8988T (cell line): ENCODE results near the gene LHFPL2.

Experiments used
- DNase-seq: peaks from one replicate; pipeline ENCODE4 v3.0.0; 2011

LHFPL2 gene

DNA sequence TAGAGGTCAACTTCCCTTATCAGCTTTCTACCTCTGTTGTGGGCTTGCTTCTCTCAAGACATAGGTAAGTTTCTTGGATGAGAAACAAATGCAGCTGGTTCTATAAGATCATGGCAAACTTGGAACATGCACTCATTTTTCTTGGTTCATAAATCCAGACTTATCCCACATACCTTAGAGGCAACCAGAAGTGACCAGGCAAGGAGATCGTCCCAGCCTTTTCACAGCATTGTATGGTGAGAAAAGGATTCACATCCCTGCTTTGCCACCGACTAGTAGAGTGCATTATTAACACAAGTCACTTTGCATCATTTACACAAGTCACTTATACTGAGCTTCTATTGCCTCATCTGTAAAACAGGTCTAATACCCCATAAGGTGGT, 35.4 kb downstream of the LHFPL2 start:
- no peak for DNase-seq

DNA sequence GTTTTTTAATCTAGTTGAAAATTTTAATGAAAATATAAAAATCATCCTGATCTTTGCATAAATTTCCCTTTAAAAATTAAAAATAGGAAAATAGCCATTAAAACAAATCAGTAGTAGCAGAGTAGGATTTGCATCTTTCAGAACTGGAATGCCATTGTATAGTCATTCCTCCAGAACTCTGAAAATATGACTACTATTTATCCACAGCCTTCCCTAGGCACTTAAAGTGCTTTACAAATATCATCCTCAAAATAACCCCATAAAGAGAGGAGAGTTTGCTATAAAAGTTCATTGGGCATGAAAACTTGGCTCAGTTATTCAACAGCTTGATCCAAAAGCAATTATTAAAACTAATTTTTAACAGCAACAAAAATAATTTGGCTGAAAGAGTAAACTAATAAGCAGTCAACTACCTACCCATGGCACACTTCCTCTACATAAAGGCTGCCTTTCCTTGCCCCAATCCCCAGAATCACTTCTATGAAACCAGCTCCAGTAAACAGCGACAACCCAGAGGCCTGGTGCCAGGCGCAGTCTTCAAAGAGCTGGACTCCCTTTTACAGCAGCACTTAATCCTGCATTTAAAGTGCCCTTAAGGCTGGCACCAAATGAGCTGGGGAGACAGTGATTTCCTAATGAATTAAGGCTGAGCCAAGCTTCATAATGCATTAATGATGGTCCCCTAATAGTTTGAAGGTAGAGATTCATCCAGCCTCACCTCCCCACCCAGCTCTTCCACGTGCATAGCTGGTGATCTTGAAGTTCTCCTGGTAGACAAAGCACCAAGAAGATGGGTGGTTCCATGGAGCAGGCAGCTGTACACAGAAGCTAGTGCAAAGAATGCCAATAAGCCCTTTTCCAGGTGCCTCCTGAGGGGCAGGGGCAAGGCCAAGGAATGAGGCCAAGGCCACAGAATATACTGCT, 36.1 kb downstream of the LHFPL2 start:
- no peak for DNase-seq

DNA sequence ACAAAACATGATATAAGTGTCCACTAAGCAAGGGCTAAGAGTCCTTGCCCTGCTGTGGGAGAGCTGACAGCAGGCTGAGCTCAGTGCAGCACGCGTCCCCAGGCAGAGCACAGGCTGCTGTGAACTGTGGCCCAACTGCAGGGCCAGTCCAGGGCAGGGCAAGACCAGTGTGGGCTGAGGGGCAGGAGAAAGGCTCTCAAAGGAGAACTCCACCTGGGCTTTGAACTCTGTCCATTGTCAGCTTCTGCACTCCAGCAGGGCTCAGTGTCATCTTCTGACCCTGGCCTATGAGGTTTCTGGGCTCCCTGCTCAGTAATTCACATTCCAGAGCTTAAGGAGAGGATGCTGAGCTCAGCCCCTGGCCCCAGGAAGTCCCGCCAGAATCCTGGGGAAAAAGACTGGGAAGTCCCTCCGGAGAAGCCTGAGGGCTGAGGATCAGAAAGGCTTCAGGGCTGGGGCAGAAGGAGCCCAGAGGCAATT, 37.4 kb downstream of the LHFPL2 start:
- no peak for DNase-seq

DNA sequence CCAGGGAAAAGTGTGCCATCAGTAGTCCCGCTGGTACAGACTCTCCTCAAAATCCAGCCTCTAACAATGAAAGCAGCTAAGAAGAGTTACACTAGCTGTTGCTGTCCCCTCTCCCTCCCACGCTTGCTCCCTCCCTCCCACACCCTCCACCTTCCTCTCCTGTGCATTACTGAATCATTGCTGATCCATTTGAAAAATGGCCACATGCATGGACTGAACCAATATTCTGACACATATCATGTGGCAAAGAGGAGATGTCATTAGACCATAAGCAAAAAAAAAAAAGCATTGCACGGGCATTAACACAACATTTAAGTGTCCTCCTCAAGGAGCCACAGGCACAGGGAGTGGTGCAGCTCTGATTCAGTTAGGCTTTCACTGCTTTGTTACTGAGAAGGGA, 37.9 kb downstream of the LHFPL2 start:
- no peak for DNase-seq

DNA sequence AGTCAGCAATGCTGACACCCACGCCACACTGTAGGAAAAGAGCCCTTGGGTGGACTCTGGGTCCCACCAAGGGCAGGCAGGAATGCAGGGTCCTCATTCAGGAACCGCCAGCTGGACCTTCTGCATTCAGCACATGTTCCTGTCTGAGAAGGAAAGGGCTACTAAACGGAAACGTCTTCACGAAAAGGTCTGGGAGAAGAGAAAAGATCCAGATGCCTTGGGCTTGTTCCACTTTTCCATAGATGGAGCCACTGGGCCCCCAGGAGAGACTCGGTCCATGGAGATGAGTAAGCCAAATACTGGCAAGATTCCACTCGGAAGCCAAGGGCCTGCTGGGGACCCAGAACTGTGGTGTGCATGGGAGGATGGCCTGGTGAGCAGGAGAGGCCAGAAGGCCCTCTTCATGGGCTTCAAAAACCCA, 38.4 kb downstream of the LHFPL2 start:
- no peak for DNase-seq

DNA sequence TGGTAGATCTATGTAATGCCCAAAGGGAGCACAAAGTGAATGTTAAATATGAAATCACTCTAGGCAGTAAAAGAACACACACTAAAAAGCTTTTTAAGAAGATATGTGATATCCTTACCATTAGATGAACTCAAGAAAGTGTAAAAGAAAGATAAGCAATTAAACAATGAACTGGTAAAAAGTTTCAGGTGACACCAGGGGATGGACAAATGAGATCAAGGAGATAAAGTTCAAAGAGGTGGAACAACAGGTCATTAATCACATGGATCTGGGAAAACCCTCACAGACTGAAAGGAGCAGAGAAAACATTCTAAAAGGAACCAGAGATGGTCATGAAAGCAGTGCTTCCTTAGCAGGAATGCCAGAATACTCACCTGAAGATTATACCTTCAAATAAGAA, 40.7 kb downstream of the LHFPL2 start:
- no peak for DNase-seq

DNA sequence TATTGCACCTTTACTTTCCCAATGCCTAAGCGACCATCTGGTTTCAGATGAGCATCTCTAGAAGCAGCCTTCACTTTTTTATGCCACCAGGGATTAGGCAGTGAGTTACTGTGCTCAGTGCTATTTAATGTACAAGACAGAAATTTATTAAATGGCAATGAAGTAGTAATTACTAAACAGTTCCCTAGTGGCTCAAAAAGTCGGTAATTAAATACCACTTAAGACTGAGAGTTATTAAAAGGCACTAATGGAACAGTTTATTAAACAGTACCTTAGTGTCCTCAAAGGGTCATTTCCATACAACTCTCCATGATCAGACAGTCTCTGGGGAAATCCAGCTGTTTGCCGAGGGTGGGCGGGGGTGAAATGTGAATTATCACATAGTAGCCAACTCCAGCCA, 42.3 kb downstream of the LHFPL2 start:
- no peak for DNase-seq

DNA sequence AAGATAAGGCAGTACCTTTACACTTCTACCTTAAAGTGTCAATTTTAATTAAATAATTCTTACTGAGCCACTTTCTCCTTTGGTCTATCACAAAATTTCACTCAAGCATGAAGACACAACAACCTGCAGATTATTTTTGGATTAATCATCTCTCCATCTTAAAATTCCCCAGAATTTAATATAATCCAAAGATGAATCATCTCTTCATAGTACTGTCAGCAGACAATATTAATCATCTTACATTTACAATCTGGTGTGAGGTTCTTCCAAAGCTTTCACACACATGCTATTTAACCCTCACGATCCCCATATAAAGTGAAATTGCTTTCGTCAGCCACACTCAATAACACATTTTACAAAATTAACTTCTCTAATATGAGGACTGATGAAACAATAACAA, 43.0 kb downstream of the LHFPL2 start:
- no peak for DNase-seq

DNA sequence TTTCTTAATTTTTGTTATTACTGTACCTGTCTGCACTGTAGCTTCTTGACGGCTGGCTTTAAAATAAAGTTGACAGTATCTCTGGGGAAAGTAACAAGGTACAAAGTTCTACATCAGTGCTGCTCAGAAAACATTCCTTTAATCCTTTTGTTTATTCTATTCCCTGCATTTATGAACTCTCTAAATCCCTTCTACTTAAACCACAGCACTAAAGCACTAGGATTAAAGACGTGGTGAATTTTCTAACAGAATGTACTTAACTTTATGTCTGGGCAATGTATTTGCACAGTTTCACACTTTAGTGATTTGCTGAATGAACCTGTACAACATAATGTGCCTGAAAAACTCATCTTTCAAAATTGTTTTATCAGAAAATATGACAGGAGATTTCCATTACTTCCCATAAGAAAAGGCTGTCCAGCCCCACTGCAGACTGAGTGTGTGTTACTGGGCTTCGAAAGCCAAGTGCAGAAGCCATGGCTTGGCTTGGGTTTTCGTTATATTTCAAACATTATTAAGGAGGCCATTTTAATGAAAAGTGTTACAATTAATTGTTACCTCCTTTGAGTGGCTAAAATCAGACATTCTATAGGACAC, 43.8 kb downstream of the LHFPL2 start:
- no peak for DNase-seq

DNA sequence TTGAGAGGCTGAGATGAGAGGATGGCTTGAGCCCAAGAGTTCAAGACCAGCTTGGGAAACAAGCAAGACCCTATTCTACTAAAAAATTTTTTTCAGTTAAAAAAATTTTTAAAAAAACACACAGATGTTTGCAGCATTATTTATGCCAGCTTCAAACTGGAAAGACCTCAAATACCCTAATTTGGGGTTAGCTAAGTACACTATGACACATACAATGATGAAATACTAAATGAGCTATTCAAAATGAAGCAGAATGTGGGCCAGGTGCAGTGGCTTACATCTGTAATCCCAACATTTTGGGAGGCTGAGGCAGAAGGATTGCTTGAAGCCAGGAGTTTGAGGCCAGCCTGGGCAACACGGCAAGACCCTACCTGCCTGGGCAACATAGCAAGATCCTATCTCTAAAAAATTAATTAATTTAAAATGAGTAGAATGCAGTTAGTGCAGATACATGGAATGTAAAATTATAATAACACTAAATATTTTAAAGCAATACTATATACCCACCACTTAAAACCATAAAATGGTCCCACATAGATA, 44.9 kb downstream of the LHFPL2 start:
- no peak for DNase-seq

DNA sequence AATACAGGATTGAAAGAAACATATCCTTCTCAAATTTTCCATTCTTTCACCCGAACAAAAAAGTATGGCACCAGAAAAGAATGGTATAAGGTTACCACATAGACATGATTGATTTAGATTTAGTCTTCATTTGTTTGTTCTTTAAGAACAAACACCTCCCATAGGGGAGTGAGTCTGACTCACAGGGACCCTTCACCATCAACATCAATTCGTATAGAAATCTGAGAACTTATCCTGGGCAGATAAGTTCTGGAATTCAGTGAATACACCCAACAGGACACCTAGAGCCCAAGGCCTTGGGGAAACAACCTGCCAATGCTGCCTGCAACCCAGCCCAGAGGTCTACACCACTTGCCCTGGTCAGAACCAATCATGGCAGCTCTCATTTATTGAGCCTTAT, 46.2 kb downstream of the LHFPL2 start:
- no peak for DNase-seq

DNA sequence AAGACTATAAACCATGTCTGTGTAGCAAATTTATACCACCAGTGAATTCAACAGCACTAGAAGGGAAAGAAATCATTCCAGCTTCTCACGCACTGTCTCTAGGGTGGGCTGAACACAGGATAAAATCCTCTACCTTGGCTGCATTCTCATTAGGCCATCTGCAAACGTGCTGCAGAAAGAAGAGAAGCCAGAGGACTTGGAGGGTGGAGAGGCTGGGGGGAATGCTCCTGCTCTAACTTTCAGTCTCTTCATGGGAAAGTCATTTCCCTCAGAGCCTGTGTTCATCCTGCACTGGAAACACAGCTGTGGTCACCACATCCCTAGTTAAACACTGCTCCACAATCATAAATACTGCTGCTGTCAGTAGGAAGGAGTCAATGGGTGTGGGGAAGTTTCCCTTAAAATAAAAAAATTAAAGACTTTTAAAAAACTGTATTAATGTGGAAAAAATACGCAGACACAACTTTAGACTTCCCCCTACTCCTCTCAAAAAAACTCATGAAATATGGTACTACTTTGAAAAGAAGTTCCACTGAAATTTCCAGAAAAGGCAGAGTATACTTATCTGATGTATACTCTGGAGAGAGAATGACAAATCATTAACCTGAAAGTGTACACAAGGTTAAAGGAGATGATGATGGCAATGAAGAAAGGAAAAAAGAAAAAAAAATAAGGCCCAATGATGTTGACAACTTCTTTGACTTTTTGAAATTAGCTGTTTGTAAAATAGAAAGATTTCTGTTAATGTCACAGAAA, 46.8 kb downstream of the LHFPL2 start:
- DNase-seq: no peak

DNA sequence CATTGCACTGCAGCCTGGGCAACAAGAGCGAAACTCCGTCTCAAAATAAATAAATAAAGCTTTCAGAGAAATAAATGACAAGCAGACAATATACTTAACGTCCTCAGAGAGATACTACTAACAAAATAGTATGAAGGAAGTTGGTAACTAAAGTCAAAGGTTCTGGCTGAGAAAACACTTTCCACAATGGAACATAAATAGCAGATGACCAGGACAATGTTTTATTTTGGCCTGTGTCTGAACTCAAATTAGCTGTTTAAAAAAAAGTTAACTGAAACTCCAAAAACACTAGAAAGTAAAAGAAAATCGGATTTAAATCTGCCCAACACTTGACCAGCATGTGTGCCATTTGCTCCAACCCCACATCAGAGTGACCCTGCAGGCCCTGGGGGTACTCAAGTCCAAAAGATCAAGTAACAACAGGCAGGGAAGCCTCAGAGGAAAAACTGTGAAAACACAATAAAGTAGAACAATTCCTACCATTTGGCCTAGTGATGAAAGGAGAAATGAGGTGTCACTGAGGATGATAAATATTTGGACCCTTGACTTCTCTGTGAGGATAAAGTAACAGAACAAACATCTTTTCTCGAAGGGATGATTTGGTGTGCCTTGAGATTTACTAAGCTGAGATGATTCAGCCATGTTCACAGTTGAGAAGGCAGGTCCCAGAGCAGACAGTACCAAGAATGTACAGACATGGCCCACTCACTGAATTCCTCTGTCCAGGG, 47.7 kb downstream of the LHFPL2 start:
- DNase-seq: no peak

DNA sequence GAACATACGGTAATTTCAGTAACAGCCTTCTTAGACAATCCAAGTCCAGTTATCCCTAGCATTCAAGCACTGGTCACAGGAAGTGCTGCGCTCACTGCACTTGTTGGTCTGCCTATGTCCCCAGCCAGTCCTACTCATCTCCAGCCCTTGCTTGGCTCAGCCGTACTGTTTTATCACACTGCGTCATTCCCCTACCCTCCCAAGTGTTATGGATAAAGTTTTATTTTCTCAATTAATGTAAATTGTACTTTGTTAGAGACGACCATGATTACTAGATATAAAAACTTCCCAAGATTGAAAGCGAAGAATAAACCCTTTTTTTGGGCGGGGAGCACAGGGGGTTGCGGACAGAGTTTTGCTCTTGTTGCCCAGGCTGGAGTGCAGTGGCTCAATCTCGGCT, 49.6 kb downstream of the LHFPL2 start:
- DNase-seq: no peak

DNA sequence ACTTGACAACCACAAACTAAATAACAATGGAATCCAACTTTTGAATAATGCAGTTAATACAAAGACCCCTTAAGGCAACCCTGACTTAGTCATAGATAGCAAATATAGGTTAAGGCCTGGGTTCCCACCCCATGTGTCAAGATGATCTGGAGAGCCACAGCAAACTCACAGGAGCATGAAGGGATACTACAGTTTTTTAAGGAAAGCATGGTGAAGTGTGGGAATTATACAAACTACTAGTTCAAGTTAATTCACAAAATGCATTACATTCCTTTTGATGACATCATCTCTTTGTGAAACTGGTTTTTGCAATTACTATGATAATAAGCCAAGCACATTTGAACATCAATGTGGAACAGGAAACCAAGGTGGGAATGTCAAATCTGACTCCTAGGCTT, 50.6 kb downstream of the LHFPL2 start:
- DNase-seq: no peak

DNA sequence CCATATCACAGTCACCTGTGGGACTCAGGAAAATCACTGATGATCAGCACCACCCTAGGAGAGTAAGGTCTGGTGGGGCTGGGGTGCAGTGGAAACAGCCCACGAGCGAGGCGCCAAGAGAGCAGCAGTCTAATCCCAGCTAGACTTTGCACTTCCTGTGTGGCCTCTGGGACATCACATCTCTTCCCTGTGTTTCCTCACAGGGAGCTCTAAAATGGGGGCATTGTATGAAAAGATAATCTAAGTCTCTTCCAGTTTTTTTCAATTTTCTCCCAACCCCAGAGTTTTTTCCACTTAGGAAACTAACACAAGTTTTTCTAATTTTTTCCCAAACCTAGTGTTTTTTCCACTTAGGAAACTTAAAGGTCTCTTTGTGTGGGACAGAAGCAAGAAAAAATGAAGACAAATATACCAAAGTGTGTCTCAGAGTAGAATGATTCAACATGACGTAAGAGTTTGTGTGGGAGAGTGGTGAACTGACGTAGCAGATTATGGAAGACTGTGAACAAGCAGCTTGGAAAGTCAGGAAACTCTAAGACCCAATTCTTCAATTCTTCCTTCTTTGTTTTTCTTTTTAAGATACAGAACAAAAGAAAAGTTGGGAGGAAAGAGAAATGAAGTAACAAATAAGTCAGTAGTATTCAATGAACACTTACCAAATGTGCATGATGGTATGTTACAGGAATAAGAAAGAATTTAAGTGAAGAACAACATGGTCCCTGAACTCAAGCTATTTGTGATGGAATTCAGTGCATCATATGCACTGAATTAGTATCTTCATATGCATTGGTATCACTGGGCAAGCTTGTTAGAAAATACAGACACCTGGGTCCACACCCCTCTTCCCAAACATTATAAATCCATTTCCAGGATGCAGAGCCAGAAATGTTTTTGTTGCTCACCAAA, 51.3 kb downstream of the LHFPL2 start:
- no peak for DNase-seq

DNA sequence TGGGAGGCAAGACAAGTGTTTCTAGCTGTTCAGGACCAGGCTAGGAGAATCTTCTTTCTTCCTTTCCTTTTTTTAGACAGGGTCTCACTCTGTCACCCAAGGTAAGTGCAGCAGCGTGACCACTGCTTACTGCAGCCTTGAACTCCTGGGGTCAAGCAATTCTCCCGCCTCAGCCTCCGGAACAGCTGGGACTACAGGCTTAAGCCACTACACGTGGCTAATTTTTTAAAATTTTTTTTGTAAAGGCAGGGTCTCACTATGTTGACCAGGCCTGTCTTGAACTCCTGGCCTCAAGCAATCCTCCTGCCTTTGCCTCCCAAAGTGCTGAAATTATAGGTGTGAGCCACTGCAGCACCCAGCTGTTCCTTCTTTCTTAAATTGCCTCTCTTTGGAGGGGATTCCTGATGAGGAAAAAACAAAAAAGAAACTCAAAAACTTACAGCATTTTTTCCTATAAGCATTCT, 53.1 kb downstream of the LHFPL2 start:
- DNase-seq: no peak

DNA sequence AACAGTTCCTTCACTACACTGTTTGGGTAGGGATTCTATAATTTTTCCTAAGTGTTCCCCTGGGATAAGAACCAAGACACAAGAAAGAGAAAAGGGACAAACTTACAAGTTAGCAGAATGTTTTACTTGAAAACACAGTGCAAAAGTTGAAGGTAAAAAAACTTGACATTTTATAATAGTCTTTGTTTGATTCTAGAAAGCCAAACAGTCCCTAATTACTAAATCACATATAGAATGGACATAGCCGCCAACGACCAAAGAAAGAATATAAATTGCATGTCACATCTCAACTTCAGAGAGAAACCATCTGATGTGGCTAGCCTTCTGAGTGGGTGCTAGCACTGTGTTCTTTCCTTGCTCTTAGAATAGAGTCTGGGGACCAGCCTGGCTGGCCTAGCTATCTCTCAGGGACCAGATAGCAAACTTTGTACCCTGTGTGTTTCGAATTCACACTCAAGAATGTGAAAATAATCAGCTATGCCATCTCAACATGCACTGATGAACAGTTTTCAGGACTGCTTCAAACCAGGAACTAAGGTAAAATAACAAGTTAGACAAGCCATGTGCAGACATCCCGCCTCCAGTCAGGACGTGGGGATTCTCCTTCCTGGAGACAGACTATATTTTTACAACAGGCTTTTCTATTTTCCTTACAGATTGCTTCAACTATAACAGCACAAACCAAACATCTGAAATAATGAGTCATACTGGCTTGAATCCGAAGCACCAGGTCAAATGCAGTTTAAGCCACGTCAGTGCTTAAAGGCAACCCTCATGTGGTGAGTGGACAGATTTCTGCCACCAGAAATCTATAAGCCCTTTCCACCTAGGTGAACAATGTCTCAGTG, 53.7 kb downstream of the LHFPL2 start:
- DNase-seq: no peak

DNA sequence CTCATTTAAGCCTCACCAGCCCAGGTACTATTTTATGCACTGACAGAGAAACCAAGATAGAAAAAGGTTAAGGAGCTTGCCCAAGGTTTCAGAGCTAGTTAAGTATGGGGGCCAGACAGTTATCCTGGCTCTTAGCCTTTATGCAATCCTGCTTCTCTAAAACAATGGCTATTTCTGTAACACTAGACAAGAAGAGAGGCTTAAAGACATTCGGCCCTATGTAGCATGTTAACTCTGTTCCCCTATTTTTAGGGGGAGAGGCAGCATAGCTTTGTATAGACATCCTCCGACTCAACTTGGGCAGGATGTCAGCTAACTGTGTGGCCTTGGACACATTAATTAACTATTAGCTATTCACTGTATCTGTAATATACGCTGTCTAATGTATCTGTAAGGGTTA, 54.6 kb downstream of the LHFPL2 start:
- DNase-seq: no peak

DNA sequence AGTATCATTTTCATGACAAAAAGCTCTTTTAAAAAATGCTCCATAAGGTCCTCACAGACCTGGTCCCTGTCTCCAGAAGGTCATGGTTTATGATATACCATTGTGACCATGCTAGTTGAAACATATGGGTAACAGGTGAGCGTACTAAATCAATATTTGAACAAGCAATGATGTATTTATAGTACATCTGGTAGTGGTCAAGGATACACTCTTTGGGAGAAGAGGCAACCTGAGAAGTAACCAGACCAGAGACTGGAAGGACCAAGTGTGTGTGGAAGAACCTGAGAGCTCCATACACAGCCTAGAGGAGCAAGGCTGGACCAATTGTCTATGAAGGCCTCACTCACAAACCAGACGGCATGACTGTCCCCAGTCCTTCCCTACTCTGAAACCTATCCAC, 55.1 kb downstream of the LHFPL2 start:
- no peak for DNase-seq
